ENCODE results near the gene LIMS3.
"Not testable (repeated sequence)": the region's sequence is repeated elsewhere in the genome, so short reads cannot be mapped to it uniquely, and the experiment has no call there.

DNA sequence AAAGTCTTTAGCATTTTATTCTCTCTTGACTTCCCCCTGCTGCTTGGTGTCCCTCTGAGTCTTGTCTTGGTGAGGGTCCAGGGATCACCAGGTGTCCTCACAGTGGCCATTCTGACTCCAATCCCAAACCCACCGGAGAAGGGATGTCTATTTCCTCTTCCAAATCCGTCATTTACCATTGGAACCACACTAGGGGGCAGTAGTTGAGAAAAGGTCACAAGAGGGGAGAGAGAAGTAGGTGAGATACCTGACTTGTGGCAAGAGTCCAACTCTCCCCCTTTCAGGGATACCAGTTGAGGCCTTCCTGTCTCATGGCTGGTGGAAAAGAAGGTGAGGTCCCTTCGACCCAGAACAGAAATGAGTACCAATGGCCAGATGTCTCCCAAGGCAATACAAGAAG lies 21.9 kb upstream of the LIMS3 start:
- TF ChIP-seq, protein P1, sequence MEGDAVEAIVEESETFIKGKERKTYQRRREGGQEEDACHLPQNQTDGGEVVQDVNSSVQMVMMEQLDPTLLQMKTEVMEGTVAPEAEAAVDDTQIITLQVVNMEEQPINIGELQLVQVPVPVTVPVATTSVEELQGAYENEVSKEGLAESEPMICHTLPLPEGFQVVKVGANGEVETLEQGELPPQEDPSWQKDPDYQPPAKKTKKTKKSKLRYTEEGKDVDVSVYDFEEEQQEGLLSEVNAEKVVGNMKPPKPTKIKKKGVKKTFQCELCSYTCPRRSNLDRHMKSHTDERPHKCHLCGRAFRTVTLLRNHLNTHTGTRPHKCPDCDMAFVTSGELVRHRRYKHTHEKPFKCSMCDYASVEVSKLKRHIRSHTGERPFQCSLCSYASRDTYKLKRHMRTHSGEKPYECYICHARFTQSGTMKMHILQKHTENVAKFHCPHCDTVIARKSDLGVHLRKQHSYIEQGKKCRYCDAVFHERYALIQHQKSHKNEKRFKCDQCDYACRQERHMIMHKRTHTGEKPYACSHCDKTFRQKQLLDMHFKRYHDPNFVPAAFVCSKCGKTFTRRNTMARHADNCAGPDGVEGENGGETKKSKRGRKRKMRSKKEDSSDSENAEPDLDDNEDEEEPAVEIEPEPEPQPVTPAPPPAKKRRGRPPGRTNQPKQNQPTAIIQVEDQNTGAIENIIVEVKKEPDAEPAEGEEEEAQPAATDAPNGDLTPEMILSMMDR (conservative IDR thresholded peaks at IDR 0.05) = not testable (repeated sequence)
- not testable (repeated sequence) for TF ChIP-seq ZFX (IDR thresholded peaks at IDR 0.05)
